ENCODE measurements around the gene SERTM1. TPM values are rescaled to one million over a fixed set of nuclear protein-coding genes. Genes with fewer than 3 reads are reported as not detected.
A peak's percentile ranks its signal among the peaks of the same experiment; 100 is the strongest.

The SERTM1 gene
- total and polyA plus RNA-seq, 2 donors (not counting 3 experiments of a cell fraction or from before 2014, with no cell fraction given): 0.06 TPM; not detected in 1

- Histone ChIP-seq H3K27ac (ENCODE audit: insufficient read depth, low read depth, low read length) (no peak overlapping the region), H2AFZ (ENCODE audit: low read depth, low read length) (peak overlapping the region; percentile 20), H3K36me3 (ENCODE audit: control insufficient read depth in 2 of 2, extremely low read depth in 1 of 2, insufficient read depth in 2 of 2, low read length in 2 of 2) (no peaks in the 10 kb centered on the region), H3K4me1 (ENCODE audit: control insufficient read depth, extremely low read depth, insufficient read depth, low read length) (peaks cover 8% of the 10 kb centered on the region), H3K9ac (replicated peaks; ENCODE audit: extremely low read depth, insufficient read depth, low read length) (no peak overlapping the region), H3K4me3 (replicated peaks in 1 of 3; ENCODE audit: insufficient read depth in 1 of 3, low read depth in 1 of 3, low read length in 3 of 3) (no peak overlapping the region), H3K4me2 (ENCODE audit: insufficient read depth, low read length) (peak overlapping the region; percentile 46), H4K20me1 (replicated peaks; ENCODE audit: control insufficient read depth, extremely low read depth, insufficient read depth, low read length) (no peaks in the 10 kb centered on the region), H3K9me1 (replicated peaks; ENCODE audit: control insufficient read depth, extremely low read depth, insufficient read depth, low read length) (no peaks in the 10 kb centered on the region), H3K79me2 (ENCODE audit: control insufficient read depth, insufficient read depth, low read length) (no peaks in the 10 kb centered on the region), H3K27me3 (ENCODE audit: control insufficient read depth in 2 of 2, insufficient read depth in 2 of 2, low read length in 2 of 2) (peaks cover 26 to 52% of the 10 kb centered on the region in 2 experiments), H3K9me3 (replicated peaks; ENCODE audit: control insufficient read depth, insufficient read depth, low read length) (no peaks in the 10 kb centered on the region)
- TF ChIP-seq, protein P1, sequence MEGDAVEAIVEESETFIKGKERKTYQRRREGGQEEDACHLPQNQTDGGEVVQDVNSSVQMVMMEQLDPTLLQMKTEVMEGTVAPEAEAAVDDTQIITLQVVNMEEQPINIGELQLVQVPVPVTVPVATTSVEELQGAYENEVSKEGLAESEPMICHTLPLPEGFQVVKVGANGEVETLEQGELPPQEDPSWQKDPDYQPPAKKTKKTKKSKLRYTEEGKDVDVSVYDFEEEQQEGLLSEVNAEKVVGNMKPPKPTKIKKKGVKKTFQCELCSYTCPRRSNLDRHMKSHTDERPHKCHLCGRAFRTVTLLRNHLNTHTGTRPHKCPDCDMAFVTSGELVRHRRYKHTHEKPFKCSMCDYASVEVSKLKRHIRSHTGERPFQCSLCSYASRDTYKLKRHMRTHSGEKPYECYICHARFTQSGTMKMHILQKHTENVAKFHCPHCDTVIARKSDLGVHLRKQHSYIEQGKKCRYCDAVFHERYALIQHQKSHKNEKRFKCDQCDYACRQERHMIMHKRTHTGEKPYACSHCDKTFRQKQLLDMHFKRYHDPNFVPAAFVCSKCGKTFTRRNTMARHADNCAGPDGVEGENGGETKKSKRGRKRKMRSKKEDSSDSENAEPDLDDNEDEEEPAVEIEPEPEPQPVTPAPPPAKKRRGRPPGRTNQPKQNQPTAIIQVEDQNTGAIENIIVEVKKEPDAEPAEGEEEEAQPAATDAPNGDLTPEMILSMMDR (IDR thresholded peaks at IDR 0.05; ENCODE audit: extremely low read depth in 1 of 2, insufficient read depth in 1 of 2, low read depth in 1 of 2, low read length in 2 of 2): no peak
- TF ChIP-seq EZH2 (IDR thresholded peaks at IDR 0.05; ENCODE audit: borderline replicate concordance, low read depth, low read length, severe bottlenecking) (peak; percentile 36), FOS (IDR thresholded peaks at IDR 0.05; ENCODE audit: borderline replicate concordance, insufficient read depth, low read length) (no peak), POLR2A (IDR thresholded peaks at IDR 0.05; ENCODE audit: low read depth, low read length) (no peak), MYC (IDR thresholded peaks at IDR 0.05; ENCODE audit: low read depth, low read length) (no peak), JUN (IDR thresholded peaks at IDR 0.05; ENCODE audit: borderline replicate concordance, insufficient read depth, insufficient read length, low read depth) (no peak), MAX (IDR thresholded peaks at IDR 0.05; ENCODE audit: insufficient read depth, insufficient read length) (no peak)
- intact Hi-C loops (cut with micrococcal nuclease) (no loop called here), dilution Hi-C loops (cut with MboI; ENCODE audit: extremely low pct_ligation_motif_present, low sequenced_read_pairs) (no loop called here)
- DNase-seq (ENCODE audit: low read depth, low spot score): no peak
- POLR2A ChIA-PET: no interaction called here
- BruUV-seq (replicated peaks): no TSS peak
- CTCF ChIA-PET: no interaction called here
- no peak for FAIRE-seq
Measured at GRCh38 chr13:36674337-36675212, 755 bp downstream of the SERTM1 start.

Measured in endothelial cell of umbilical vein (primary cell).